A549 (cell line): Measurements from ENCODE around the gene ZIC4.

Experiments
- BHLHE40 ChIP-seq: IDR thresholded peaks from 2 replicates; pipeline ENCODE4 v1.6.1; 2012; ENCODE audit warnings: low read depth, low read length, inconsistent platforms
- CBX2 ChIP-seq: fragments of 200-600 bp; sonication (generic); IDR thresholded peaks from 2 replicates; pipeline ENCODE4 v1.6.1; 2016; ENCODE audit warnings: low read depth, mild to moderate bottlenecking, borderline replicate concordance
- CTCF ChIP-seq: fragments of >200 bp; sonication (Bioruptor Twin); formaldehyde crosslinking; IDR thresholded peaks from 3 replicates; pipeline ENCODE4 v1.5.1; 2016
- EP300 ChIP-seq, 2 experiments: fragments of >200 bp; sonication (Bioruptor Twin); formaldehyde crosslinking; IDR thresholded peaks; 2 replicates in 1 of 2; 3 replicates in 1 of 2; pipeline ENCODE4 v1.6.1; 2016 to 2017
- MAFK ChIP-seq: fragments of 450-650 bp; IDR thresholded peaks from 2 replicates; pipeline ENCODE4 v1.6.1; 2014; ENCODE audit not compliant: partially characterized antibody
- RAD21 ChIP-seq, 2 experiments: fragments of >200 bp in 1 of 2; sonication (Bioruptor Twin) in 1 of 2; formaldehyde crosslinking in 1 of 2; IDR thresholded peaks in 1 of 2; conservative IDR thresholded peaks in 1 of 2; 2 replicates in 1 of 2; 3 replicates in 1 of 2; pipeline ENCODE4 v1.6.1; 2012 to 2018; ENCODE audit warnings: inconsistent platforms in 1 of 2
- SMC3 ChIP-seq: fragments of >200 bp; sonication (Bioruptor Twin); formaldehyde crosslinking; IDR thresholded peaks from 3 replicates; pipeline ENCODE4 v1.6.1; 2018; ENCODE audit warnings: inconsistent platforms
- TF ChIP-seq, protein P1 (sequence below): fragments of 450-650 bp; IDR thresholded peaks from 2 replicates; pipeline ENCODE4 v1.6.1; 2014; ENCODE audit warnings: antibody characterized with exemption

- TF ChIP-seq SMC3 = no peak
- no peak for TF ChIP-seq RAD21 (conservative IDR thresholded peaks at IDR 0.05 in 1 of 2, IDR thresholded peaks at IDR 0.05 in 1 of 2)
- no peak for TF ChIP-seq CTCF
- no peak for TF ChIP-seq EP300 (IDR thresholded peaks at IDR 0.05)
- no peak for TF ChIP-seq MAFK
- TF ChIP-seq BHLHE40 = no peak
- TF ChIP-seq, protein P1, sequence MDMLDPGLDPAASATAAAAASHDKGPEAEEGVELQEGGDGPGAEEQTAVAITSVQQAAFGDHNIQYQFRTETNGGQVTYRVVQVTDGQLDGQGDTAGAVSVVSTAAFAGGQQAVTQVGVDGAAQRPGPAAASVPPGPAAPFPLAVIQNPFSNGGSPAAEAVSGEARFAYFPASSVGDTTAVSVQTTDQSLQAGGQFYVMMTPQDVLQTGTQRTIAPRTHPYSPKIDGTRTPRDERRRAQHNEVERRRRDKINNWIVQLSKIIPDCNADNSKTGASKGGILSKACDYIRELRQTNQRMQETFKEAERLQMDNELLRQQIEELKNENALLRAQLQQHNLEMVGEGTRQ = no peak
- no peak for TF ChIP-seq CBX2
Measured at GRCh38 chr3:147372525-147373027, 33.8 kb downstream of the ZIC4 start.
